NB4 (cell line): Measurements from ENCODE around the gene TRMT1.

Experiments used
- POLR2A ChIP-seq: IDR thresholded peaks from 2 replicates; pipeline ENCODE4 v1.6.1; 2011; ENCODE audit warnings: mild to moderate bottlenecking; ENCODE audit not compliant: insufficient read length; ENCODE audit errors: extremely low read depth
- TF ChIP-seq, protein P1 (sequence below): IDR thresholded peaks from 2 replicates; pipeline ENCODE4 v1.6.1; 2011; ENCODE audit warnings: low read depth, low read length
- TF ChIP-seq, protein P2 (sequence below): IDR thresholded peaks from one replicate; pipeline ENCODE4 v1.5.1; 2012; ENCODE audit warnings: low read depth, low read length

DNA sequence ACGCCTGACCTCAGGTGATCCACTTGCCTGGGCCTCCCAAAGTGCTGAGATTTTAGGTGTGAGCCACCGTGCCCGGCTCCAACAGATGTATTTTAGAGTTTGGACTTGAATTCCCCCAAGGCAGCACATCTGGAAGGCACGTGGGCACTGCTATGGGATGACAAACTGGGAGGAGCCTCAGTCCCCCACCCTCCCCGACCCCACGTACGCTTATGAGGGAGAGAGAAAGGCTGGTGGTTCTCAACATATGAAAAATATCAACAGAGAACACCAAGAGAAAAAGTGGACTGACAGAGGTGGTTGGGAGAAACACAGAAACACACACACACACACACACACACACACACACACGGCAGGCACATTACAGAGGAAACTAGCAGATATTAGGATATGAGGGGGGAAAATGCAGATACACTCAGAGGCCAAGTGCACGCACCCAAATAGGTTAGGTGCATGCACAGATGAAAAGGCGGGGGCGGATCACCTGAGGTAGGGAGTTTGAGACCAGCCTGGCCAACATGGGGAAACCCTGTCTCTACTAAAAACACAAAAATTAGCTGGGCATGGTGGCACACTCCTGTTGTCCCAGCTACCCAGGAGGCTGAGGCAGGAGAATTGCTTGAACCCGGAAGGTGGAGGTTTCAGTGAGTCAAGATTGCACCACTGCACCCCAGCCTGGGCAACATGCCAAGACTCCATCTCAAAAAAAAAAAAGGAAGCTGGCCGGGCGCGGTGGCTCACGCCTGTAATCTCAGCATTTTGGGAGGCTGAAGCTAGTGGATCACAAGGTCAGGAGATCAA is 30.4 kb upstream of the TRMT1 start:
- TF ChIP-seq, protein P1, sequence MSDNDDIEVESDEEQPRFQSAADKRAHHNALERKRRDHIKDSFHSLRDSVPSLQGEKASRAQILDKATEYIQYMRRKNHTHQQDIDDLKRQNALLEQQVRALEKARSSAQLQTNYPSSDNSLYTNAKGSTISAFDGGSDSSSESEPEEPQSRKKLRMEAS: no peak
- TF ChIP-seq, protein P2, sequence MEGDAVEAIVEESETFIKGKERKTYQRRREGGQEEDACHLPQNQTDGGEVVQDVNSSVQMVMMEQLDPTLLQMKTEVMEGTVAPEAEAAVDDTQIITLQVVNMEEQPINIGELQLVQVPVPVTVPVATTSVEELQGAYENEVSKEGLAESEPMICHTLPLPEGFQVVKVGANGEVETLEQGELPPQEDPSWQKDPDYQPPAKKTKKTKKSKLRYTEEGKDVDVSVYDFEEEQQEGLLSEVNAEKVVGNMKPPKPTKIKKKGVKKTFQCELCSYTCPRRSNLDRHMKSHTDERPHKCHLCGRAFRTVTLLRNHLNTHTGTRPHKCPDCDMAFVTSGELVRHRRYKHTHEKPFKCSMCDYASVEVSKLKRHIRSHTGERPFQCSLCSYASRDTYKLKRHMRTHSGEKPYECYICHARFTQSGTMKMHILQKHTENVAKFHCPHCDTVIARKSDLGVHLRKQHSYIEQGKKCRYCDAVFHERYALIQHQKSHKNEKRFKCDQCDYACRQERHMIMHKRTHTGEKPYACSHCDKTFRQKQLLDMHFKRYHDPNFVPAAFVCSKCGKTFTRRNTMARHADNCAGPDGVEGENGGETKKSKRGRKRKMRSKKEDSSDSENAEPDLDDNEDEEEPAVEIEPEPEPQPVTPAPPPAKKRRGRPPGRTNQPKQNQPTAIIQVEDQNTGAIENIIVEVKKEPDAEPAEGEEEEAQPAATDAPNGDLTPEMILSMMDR: no peak
- no peak for TF ChIP-seq POLR2A
